ENCODE results near the gene ARF1.

ARF1 gene

GRCh38 chr1:228071839-228072657 is 10.5 kb upstream of the ARF1 start:
- Histone ChIP-seq H3K4me1 (ENCODE audit: insufficient read depth, low read length) (no peaks in the 10 kb centered on the region), H3K9ac (ENCODE audit: low read depth, low read length) (no peak overlapping the region), H3K9me3 (ENCODE audit: control insufficient read depth, insufficient read depth, low read length) (no peaks in the 10 kb centered on the region), H3K36me3 (ENCODE audit: insufficient read depth, low read length) (no peaks in the 10 kb centered on the region)

GRCh38 chr1:228072658-228073043 is 9.9 kb upstream of the ARF1 start:
- Histone ChIP-seq H3K4me1 (ENCODE audit: insufficient read depth, low read length) (no peaks in the 10 kb centered on the region), H3K36me3 (ENCODE audit: insufficient read depth, low read length) (no peaks in the 10 kb centered on the region), H3K9me3 (ENCODE audit: control insufficient read depth, insufficient read depth, low read length) (no peaks in the 10 kb centered on the region), H3K9ac (ENCODE audit: low read depth, low read length) (no peak overlapping the region)

- Histone ChIP-seq H3K9ac (ENCODE audit: low read depth, low read length) (no peak overlapping the region), H3K9me3 (ENCODE audit: control insufficient read depth, insufficient read depth, low read length) (no peaks in the 10 kb centered on the region), H3K36me3 (ENCODE audit: insufficient read depth, low read length) (no peaks in the 10 kb centered on the region), H3K4me1 (ENCODE audit: insufficient read depth, low read length) (no peaks in the 10 kb centered on the region)
Measured at GRCh38 chr1:228073061-228073856, 9.2 kb upstream of the ARF1 start.

GRCh38 chr1:228073857-228074545 is 8.5 kb upstream of the ARF1 start:
- Histone ChIP-seq H3K4me1 (ENCODE audit: insufficient read depth, low read length) (no peaks in the 10 kb centered on the region), H3K9ac (ENCODE audit: low read depth, low read length) (no peak overlapping the region), H3K36me3 (ENCODE audit: insufficient read depth, low read length) (no peaks in the 10 kb centered on the region), H3K9me3 (ENCODE audit: control insufficient read depth, insufficient read depth, low read length) (no peaks in the 10 kb centered on the region)

- Histone ChIP-seq H3K9ac (ENCODE audit: low read depth, low read length) (no peak overlapping the region), H3K4me1 (ENCODE audit: insufficient read depth, low read length) (no peaks in the 10 kb centered on the region)
Measured at GRCh38 chr1:228074954-228075730, 7.4 kb upstream of the ARF1 start.

GRCh38 chr1:228075801-228076271 is 6.7 kb upstream of the ARF1 start:
- H3K9me3 ChIP-seq (ENCODE audit: control insufficient read depth, insufficient read depth, low read length) = no peaks in the 10 kb centered on the region
- no peak overlapping the region for H3K9ac ChIP-seq (ENCODE audit: low read depth, low read length)
- H3K4me1 ChIP-seq (ENCODE audit: insufficient read depth, low read length) = no peaks in the 10 kb centered on the region
- H3K36me3 ChIP-seq (ENCODE audit: insufficient read depth, low read length) = no peaks in the 10 kb centered on the region

More at GRCh38 chr1:228074954-228075730, 7.4 kb upstream of the ARF1 start:
- Histone ChIP-seq H3K36me3 (ENCODE audit: insufficient read depth, low read length) (no peaks in the 10 kb centered on the region), H3K9me3 (ENCODE audit: control insufficient read depth, insufficient read depth, low read length) (no peaks in the 10 kb centered on the region)

GRCh38 chr1:228076796-228077430 is 5.6 kb upstream of the ARF1 start:
- no peaks in the 10 kb centered on the region for H3K4me1 ChIP-seq (ENCODE audit: insufficient read depth, low read length)
- no peak overlapping the region for H3K9ac ChIP-seq (ENCODE audit: low read depth, low read length)
- no peaks in the 10 kb centered on the region for H3K9me3 ChIP-seq (ENCODE audit: control insufficient read depth, insufficient read depth, low read length)
- H3K36me3 ChIP-seq (ENCODE audit: insufficient read depth, low read length) = no peaks in the 10 kb centered on the region

GRCh38 chr1:228077565-228078330 is 4.8 kb upstream of the ARF1 start:
- Histone ChIP-seq H3K4me1 (ENCODE audit: insufficient read depth, low read length) (no peaks in the 10 kb centered on the region), H3K36me3 (ENCODE audit: insufficient read depth, low read length) (no peaks in the 10 kb centered on the region), H3K9ac (ENCODE audit: low read depth, low read length) (no peak overlapping the region), H3K9me3 (ENCODE audit: control insufficient read depth, insufficient read depth, low read length) (no peaks in the 10 kb centered on the region)

- Histone ChIP-seq H3K36me3 (ENCODE audit: insufficient read depth, low read length) (no peaks in the 10 kb centered on the region), H3K4me1 (ENCODE audit: insufficient read depth, low read length) (no peaks in the 10 kb centered on the region), H3K9ac (ENCODE audit: low read depth, low read length) (no peak overlapping the region), H3K9me3 (ENCODE audit: control insufficient read depth, insufficient read depth, low read length) (no peaks in the 10 kb centered on the region)
Measured at GRCh38 chr1:228079013-228079412, 3.5 kb upstream of the ARF1 start.

GRCh38 chr1:228079601-228080263 is 2.8 kb upstream of the ARF1 start:
- Histone ChIP-seq H3K9me3 (ENCODE audit: control insufficient read depth, insufficient read depth, low read length) (no peaks in the 10 kb centered on the region), H3K4me1 (ENCODE audit: insufficient read depth, low read length) (peaks cover 7% of the 10 kb centered on the region; the same call in 1 of the 2 replicates), H3K36me3 (ENCODE audit: insufficient read depth, low read length) (no peaks in the 10 kb centered on the region), H3K9ac (ENCODE audit: low read depth, low read length) (no peak overlapping the region)

GRCh38 chr1:228081144-228081543 is 1.4 kb upstream of the ARF1 start:
- Histone ChIP-seq H3K4me1 (ENCODE audit: insufficient read depth, low read length) (peaks cover 18% of the 10 kb centered on the region), H3K36me3 (ENCODE audit: insufficient read depth, low read length) (no peaks in the 10 kb centered on the region), H3K9me3 (ENCODE audit: control insufficient read depth, insufficient read depth, low read length) (no peaks in the 10 kb centered on the region), H3K9ac (ENCODE audit: low read depth, low read length) (peak overlapping the region; percentile 84; the same call in 1 of the 2 replicates)

GRCh38 chr1:228081578-228082213 is 812 bp upstream of the ARF1 start:
- H3K9ac ChIP-seq (ENCODE audit: low read depth, low read length) = peak overlapping the region; percentile 84; the same call in 1 of the 2 replicates
- no peaks in the 10 kb centered on the region for H3K36me3 ChIP-seq (ENCODE audit: insufficient read depth, low read length)
- H3K9me3 ChIP-seq (ENCODE audit: control insufficient read depth, insufficient read depth, low read length) = no peaks in the 10 kb centered on the region
- peaks cover 18% of the 10 kb centered on the region for H3K4me1 ChIP-seq (ENCODE audit: insufficient read depth, low read length)
